Neuronal stem cell (in vitro differentiated cells): ENCODE results near the gene S100A6.

Experiments used
- DNase-seq: peaks from one replicate; pipeline ENCODE4 v3.0.0-alpha.2; 2013; ENCODE audit warnings: low spot score
- H2AFZ ChIP-seq: one replicate; pipeline ENCODE4 v1.6.1; 2013; ENCODE audit warnings: mild to moderate bottlenecking, low read length, inconsistent platforms
- H2AK5ac ChIP-seq: 2 replicates; pipeline ENCODE4 v1.6.1; 2013; ENCODE audit warnings: low read depth, mild to moderate bottlenecking, inconsistent platforms, low read length, moderate library complexity, mixed read lengths
- H2BK120ac ChIP-seq: 2 replicates; pipeline ENCODE4 v1.6.1; 2013; ENCODE audit warnings: low read depth, mild to moderate bottlenecking, inconsistent platforms, low read length, moderate library complexity, mixed read lengths
- H2BK12ac ChIP-seq: one replicate; pipeline ENCODE4 v1.6.1; 2013; ENCODE audit warnings: low read length, inconsistent platforms
- H2BK15ac ChIP-seq: 2 replicates; pipeline ENCODE4 v1.6.1; 2013; ENCODE audit warnings: mild to moderate bottlenecking, low read length, inconsistent platforms, mixed read lengths
- H2BK5ac ChIP-seq: one replicate; pipeline ENCODE4 v1.6.1; 2013; ENCODE audit warnings: inconsistent platforms, mild to moderate bottlenecking, low read length, moderate library complexity
- H3K14ac ChIP-seq: one replicate; pipeline ENCODE4 v1.6.1; 2013; ENCODE audit warnings: low read length, inconsistent platforms
- H3K18ac ChIP-seq: 2 replicates; pipeline ENCODE4 v1.6.1; 2013; ENCODE audit warnings: low read length, inconsistent platforms
- H3K23ac ChIP-seq: 2 replicates; pipeline ENCODE4 v1.6.1; 2013; ENCODE audit warnings: low read depth, mild to moderate bottlenecking, mixed read lengths, low read length, inconsistent platforms; ENCODE audit not compliant: poor library complexity
- H3K27ac ChIP-seq: replicated peaks from 3 replicates; pipeline ENCODE4 v1.5.1; 2013; ENCODE audit warnings: low read length, inconsistent platforms
- H3K27me3 ChIP-seq, 3 experiments: 2 replicates each; pipeline ENCODE4 v1.6.1; 2013; ENCODE audit warnings: low read length in 3 of 3, mild to moderate bottlenecking in 2 of 3, inconsistent platforms in 1 of 3, low read depth in 1 of 3, mixed read lengths in 1 of 3, moderate library complexity in 1 of 3; ENCODE audit not compliant: control insufficient read depth in 3 of 3, insufficient read depth in 3 of 3
- H3K36me3 ChIP-seq, 2 donors: replicated peaks in 1 of 2; 2 replicates each; pipeline ENCODE4 v1.6.1; 2013; ENCODE audit warnings: low read length in 2 of 2; ENCODE audit not compliant: control insufficient read depth in 2 of 2, insufficient read depth in 2 of 2
- H3K4ac ChIP-seq: 2 replicates; pipeline ENCODE4 v1.6.1; 2013; ENCODE audit warnings: inconsistent platforms, mild to moderate bottlenecking, low read length, moderate library complexity
- H3K4me1 ChIP-seq, 2 donors: 1 replicate in 1 of 2; 2 replicates in 1 of 2; pipeline ENCODE4 v1.6.1; 2013; ENCODE audit warnings: low read length in 2 of 2, low read depth in 1 of 2; ENCODE audit not compliant: control insufficient read depth in 2 of 2, insufficient read depth in 1 of 2
- H3K4me2 ChIP-seq: one replicate; pipeline ENCODE4 v1.6.1; 2013; ENCODE audit warnings: mild to moderate bottlenecking, low read length, inconsistent platforms; ENCODE audit not compliant: insufficient read depth, poor library complexity, severe bottlenecking
- H3K4me3 ChIP-seq, 2 donors: 2 replicates each; pipeline ENCODE4 v1.5.1; 2013; ENCODE audit warnings: low read length in 2 of 2, mild to moderate bottlenecking in 2 of 2, inconsistent platforms in 1 of 2, moderate library complexity in 1 of 2
- H3K79me1 ChIP-seq: one replicate; pipeline ENCODE4 v1.6.1; 2013; ENCODE audit warnings: low read depth, mild to moderate bottlenecking, inconsistent platforms, low read length, moderate library complexity
- H3K9ac ChIP-seq: one replicate; pipeline ENCODE4 v1.6.1; 2013; ENCODE audit warnings: mild to moderate bottlenecking, low read depth, low read length, inconsistent platforms; ENCODE audit not compliant: poor library complexity
- H3K9me3 ChIP-seq, 2 donors: replicated peaks in 1 of 2; 2 replicates each; pipeline versions ENCODE3 to v1.6.1; 2013; ENCODE audit warnings: low read length in 2 of 2, mild to moderate bottlenecking in 2 of 2, inconsistent platforms in 1 of 2, low read depth in 1 of 2, mixed read lengths in 1 of 2, moderate library complexity in 1 of 2; ENCODE audit not compliant: control insufficient read depth in 2 of 2, insufficient read depth in 1 of 2
- H4K8ac ChIP-seq: one replicate; pipeline ENCODE4 v1.6.1; 2013; ENCODE audit warnings: low read depth, mild to moderate bottlenecking, inconsistent platforms, low read length, moderate library complexity
- H4K91ac ChIP-seq: one replicate; pipeline ENCODE4 v1.6.1; 2013; ENCODE audit warnings: low read length, low read depth, mild to moderate bottlenecking, inconsistent platforms; ENCODE audit not compliant: poor library complexity
- WGBS, 2 donors: extraction: QIAGEN DNeasy Blood & Tissue Kit; methylation state at CpG; one replicate each; pipeline ENCODE4 v1.1.7; 2013; ENCODE audit warnings: missing lambda C conversion rate in 2 of 2, mixed read lengths in 1 of 2; ENCODE audit not compliant: insufficient read length in 2 of 2, insufficient replicate concordance in 1 of 2; ENCODE audit errors: extremely low coverage in 2 of 2; 5-methylcytosine and 5-hydroxymethylcytosine counted together

The S100A6 gene

GRCh38 chr1:153485863-153486262 is 49.9 kb downstream of the S100A6 start:
- H4K8ac ChIP-seq, result no peak overlapping the region
- no peaks in the 10 kb centered on the region for H3K36me3 ChIP-seq
- H3K79me1 ChIP-seq, result no peaks in the 10 kb centered on the region
- no peak overlapping the region for H3K9ac ChIP-seq
- peaks cover 0 to 31% (median 0%) of the 10 kb centered on the region in 3 experiments for H3K27me3 ChIP-seq
- no peak overlapping the region for H2BK15ac ChIP-seq
- H2AK5ac ChIP-seq, result no peak overlapping the region
- peaks cover 0 to 8% of the 10 kb centered on the region in 2 donors for H3K4me1 ChIP-seq
- no peak overlapping the region for H3K4me2 ChIP-seq
- H3K23ac ChIP-seq, result no peak overlapping the region
- H2BK12ac ChIP-seq, result no peak overlapping the region
- H3K14ac ChIP-seq, result no peak overlapping the region
- H3K4ac ChIP-seq, result no peak overlapping the region
- H3K4me3 ChIP-seq, result no peak overlapping the region
- H2BK5ac ChIP-seq, result no peak overlapping the region
- H3K27ac ChIP-seq, result no peak overlapping the region
- H4K91ac ChIP-seq, result no peak overlapping the region
- H3K18ac ChIP-seq, result no peak overlapping the region
- H2AFZ ChIP-seq, result no peak overlapping the region
- no peaks in the 10 kb centered on the region for H3K9me3 ChIP-seq
- no peak for DNase-seq
- H2BK120ac ChIP-seq, result no peak overlapping the region
- no CpG with 5 or more reads among the region's 2 CpGs for WGBS, 2 donors
